Limb (tissue), 2 donors: Measurements from ENCODE around the gene H2BK1.

Experiments
- DNase-seq, 2 donors: peaks; one replicate each; pipeline ENCODE4 v3.0.0-alpha.2; 2016; ENCODE audit errors: extremely low spot score in 2 of 2

H2BK1 gene

DNA sequence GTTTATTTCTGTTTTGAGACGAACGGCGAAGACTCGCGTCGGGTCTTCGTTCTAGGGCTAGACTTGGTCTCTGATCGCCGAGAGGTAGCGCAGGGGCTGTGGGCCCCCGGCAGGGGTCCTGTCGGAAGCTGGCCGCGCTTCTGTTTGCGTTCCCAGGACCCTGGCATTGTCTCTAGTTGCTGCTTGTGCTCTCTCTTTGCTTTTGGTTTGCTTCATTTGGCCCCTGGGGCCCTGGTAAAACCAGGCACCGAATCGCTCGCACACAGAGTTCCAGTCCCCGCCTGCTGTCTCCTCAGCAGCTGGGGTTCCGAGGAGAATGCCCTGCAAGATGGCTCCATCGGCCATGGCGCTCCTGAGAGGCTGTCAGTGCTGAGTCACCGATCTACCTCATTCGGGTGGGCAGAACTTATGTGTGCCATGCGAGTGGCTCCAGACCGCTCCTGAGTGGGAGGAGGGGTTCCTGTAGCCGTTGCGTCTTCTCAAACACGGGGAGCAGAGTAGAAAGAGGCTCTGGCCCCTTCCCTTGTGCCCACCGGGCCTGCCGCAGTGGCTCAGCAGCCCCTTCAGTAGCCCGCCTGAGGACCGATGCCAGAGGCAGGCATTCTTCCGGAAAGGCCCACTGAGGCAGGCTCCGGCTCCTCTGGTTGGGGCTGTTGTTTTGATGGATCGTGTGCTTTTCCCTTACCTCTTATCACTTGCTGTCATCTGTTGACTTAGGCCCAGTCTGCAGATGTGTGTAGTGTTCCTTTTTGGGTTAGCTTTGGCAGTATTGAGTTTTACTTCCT, 22.8 kb upstream of the H2BK1 start:
- no peak for DNase-seq

DNA sequence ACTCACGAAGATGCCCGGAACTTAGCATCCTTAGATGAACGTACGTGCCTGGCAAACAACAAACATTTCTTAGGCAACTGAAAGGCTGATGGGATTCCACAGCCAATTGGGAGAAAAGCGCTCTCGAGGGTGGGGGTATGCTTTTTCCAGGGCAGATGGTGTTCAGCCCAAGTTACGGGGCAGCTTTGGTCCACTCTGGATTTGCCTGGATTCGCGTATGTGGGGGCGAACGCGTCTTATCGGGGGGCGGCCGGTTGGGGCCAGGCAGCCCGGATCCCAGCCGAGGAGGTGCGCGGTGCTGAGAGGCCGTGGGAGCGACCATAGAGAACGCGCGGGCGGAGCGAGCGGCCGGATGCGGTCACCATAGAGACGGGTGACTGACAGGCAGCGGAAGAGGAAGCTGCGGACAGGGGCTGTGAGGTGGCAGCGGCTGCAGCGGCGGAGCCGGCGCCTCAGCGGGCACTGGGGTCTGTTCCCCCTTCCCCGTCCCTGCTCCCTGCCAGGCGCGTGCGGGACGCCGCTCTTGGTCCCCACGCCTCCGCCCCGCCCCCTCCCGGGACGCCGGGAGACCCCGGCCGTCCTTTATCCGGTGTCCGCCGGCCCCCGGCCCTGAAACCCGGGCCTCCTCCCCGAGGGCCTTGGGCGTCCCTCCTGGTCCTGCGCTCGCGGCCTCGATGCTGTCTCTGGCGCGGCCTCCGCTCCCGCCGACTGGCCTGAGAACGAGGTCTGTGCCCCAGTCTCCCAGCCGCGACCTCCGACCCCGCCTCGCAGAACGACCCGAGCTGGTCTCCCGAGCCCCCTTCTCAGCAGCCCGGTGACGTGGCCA, 22.0 kb upstream of the H2BK1 start, which contains the start of gene CHPF2:
TSS of gene CHPF2 (plus strand) at position 393 of the 826 bp plus-strand sequence. CDS start 1,529 bp downstream, outside the sequence.
- DNase-seq: peak; percentile 84 to 91

DNA sequence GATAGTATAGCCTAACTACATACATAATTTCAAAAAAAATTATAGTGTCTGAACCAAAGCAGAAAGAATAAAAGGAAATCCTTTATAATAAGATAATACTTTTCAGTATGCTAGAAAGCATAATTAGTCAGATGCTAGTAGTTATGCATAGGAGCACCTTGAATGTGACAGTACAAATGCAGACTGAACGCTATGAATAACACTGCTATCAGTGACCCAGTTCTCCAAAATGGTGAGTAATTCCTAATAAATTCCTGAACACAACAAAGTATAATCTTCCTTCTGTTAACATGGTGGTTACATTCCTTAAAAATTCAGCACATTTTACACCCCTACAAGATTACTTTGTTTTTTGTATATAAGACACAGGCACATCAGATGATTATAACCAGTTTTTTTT, 20.8 kb upstream of the H2BK1 start:
- no peak for DNase-seq

DNA sequence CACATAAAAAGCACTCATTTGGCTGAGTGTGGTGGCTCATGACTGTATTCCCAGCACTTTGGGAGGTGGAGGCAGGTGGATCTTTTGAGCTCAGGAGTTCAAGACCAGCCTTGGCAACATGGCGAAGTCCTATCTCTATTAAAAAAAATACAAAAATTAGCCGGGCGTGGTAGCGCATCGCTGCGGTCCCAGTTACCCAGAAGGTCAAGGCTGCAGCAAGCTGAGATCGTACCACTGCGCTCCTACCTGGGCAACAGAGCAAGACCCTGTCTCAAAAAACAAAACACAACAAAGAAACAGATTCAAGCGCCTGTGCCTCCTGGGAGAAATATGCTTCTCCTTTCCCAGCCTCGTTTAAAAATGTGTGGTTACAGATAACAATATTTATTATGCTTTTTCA, 19.0 kb upstream of the H2BK1 start:
- DNase-seq: no peak

DNA sequence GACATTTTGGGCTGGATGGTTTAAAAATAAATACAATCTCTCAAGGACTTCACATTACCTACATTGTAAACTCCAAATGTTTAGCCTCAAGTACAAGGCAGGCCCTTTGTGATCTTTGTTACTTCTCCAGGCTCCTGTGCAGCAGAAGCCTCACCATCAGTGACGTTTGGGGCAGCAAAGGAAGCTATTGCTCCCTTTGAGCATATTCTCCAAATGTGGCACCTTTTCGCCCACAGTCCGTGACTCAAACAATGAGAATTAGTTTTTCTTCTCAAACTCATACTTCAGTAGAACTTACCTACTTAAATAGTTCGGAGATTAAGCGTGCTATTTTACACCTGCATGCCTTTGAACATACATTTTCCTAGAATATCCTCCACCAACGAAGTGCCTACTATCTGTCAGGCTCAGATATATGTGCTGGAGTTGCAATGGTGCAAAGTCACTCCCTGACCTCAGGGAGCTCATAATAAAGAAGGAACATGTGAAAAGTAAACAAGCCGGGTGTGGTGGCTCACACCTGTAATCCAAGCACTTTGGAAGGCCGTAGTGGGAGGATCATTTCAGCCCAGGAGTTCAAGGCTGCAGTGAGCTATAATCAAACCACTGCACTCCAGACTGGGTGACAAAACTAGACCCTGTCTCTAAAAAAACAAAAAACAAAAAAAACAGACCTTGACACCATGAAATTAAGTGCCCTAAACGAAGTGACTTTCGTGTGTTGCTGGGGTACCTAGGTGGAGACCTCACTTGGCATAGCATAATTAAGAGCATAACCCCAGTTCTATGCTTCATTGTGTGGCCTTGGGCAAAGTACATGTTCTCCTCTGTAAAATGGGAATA, 18.0 kb upstream of the H2BK1 start:
- no peak for DNase-seq

DNA sequence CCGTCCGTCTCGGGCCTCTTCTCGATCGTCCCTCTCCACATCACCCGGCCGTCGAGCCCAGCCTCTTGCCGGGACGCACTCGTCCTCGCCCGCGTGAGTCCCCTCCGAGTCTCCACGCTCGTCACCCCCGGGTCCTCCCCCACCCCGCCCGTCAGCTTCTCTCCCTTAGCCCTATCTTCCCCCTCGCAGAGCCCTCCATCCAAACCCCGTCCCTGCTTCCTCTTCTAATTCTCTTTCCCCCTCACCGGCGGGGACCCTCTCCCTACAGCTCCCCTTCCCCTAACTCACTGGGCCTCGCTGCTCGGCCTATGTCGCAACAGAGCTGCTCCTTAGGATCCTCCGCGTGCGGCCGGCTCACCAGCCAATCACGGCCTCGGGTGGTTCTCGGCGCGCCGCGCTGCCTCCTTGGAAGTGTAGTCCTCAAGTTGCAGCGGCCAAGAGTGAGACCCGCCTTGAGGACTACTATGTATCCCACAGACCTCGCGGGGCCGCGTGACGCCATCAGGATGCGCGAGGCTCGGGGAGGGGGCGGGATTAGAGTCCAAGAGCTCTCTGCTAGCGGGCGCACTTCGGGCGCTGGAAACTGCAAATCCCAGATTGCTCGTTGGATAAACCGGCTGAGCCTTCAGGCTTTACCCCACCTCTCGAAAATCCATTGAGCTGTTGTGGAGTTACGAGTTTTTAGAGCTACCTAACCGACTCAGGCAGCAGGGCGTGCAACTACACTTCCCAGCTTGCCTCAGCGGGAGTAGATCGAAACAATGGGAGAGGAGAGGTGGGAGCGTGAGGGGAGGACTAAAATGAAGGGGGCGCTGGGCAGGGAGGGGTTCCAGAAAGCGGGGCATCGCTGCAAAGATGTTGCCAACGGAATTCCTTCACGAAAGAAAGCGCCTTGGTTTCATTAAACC, 16.8 kb upstream of the H2BK1 start, which contains the start of gene ABCF2:
TSS of gene ABCF2 (minus strand) at position 331 of the 908 bp plus-strand sequence. CDS start 747 bp downstream, outside the sequence.
- peak; percentile 97 to 100 for DNase-seq

DNA sequence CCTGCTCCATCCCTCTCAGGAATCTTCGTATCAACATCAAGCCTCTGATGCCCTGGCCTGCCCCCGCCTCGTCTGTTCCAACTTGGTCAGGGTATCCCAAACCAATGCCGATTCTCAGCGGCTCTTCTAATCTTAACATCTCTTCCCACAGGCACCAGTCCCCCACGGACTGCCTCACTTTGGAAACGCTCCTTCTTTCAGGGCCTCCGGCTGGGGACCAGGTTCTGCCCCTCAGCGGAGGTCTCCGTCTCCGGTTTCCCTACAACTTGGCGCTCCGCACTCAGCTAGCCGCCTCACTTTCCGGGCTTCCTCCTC, 16.2 kb upstream of the H2BK1 start:
- no peak for DNase-seq

DNA sequence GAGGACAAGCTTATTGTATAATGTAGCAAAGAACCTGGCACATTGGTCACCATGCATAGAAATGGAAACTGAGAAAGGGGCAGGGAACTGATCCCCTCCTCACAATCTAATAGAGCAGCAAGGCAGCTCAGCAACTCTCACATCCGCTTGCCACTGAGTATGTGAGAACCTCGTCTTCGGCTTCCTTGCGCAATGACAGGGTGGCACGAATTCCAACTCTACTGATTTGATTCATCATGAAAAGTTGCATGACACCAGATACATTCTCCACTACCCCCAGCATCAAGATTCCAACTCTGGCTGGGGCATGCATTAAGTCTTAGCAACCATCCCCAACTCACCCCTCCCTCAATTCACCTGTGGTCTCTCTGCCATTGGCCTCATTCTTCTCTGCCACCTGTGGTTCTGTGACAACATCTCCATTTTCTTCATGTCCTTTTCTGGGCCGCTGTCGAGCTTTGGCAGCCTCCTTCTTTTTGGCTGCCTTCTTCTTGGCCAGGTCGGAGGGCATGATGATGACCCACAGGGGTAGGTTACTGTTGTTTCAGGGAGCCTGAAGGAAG, 15.7 kb upstream of the H2BK1 start:
- DNase-seq: no peak

DNA sequence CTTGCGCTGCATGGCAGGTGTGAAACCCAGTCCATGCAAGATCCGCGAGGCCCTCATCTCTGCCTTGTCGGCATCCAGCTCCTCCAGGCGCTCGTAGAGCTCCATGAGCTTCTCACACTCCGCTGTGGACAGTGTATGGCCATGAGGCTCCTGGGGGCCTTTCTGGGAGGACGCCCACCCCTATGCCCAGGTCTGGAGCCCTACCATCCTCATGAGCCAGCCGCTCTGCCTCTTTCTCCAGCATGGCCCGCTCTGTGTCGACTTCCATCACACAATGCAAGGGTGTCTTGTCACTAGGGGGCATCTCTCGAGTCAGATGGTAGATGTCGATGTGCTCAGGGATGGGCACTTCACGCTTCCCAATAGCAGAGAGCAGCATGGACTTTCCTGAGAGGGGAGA, 13.4 kb upstream of the H2BK1 start:
- no peak for DNase-seq

DNA sequence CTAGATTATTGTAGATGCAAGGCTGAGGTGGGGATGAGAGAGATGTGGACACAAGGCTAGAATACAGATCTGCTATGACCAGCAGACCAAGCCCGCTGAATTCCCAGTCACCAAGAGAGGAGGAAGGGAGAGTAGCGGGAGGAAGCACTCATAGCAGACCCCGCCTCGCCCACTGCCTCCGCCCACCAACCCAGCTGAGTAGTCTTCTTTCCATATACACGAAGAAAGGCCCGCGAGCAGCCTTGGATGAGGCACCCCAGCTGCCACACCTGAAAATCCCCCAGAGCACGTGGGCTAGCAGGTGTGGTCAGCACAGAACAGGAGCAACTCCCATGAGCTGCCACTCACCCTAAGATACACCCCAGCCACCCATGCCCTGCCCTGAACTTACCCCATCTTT, 7.9 kb upstream of the H2BK1 start:
- no peak for DNase-seq

DNA sequence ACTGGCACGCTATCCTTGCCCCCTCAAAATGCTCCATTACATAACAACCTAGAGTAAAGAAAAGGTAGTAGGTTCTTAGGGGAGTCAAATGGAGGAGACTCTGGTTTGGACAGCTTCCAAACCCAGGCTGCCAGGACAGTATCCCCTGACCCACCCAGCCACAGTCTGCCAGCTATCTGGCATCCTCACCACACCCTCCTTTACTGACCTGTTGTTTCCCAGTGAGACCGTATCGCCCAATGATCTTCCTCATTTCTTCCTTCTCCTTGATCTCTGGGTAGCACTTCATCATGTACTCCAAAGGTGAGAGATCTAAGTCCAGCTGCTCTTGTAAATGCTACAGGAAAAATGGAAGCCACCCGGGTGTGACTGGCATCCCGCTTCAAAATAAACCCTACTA, 5.1 kb upstream of the H2BK1 start:
- DNase-seq: no peak

DNA sequence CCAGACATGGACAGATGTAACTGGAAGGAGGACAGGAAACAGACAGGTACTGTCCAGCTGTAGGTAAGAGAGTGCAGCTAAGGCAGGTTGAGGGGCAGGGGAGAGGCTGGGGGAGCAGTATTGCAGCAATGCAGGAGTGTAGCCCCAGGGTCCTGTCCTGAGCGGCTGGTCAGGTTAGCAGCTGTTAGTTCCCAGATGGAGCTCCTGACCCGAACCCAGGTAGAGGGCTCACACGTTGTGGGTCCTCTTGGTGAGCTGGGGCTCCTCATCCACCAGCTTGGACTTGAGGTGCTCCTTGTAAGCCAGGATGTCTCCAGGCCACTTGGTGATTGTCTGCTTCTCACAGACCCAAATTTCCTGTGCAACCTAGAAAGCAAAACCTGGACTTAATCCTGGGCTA, 3.5 kb upstream of the H2BK1 start:
- no peak for DNase-seq

DNA sequence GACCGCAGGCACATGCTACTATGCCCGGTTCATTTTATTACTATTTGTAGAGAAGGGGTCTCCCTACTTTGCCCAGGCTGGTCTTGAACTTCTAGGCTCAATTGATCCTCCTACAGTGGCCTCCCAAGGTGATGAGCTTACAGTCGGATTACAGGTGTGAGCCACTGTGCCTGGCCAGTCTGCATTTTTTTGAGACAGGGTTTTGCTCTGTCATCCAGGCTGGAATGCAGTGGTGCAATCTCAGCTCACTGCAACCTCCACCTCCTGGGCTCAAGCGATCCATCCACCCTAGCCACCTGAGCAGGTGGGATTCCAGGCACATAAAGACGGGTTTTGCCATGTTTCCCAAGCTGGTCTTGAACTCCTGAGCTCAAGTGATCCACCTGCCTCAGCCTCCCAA, 2.3 kb upstream of the H2BK1 start:
- no peak for DNase-seq

DNA sequence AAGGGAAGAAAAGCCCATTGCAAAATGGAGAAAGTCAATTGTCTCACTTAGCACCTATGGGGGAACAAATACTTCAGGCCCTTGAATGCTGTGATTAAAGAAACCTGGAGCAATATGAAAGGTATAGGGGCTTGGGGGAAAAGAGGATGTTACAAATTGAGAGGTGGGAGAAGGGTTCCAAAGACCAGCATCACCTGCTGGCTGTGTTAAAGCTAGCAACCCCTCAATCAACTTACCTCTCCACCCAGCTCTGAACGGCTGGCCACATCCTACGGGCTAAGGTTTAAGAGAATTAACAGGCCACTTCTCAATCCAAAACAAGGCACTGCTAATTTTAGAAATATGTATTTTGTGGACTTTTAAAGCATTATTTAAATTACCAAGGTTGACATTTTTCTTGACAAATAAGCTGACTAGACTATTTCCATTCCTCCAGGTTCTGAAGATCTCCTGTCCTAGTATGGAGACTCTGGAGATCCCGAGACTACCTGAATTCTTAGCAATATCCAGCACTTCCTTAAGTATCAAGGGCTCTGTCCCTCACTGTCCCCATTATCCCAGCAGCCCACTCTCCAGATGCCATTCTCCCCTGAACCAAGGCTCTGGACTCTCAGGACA, 976 bp upstream of the H2BK1 start:
- DNase-seq: no peak

DNA sequence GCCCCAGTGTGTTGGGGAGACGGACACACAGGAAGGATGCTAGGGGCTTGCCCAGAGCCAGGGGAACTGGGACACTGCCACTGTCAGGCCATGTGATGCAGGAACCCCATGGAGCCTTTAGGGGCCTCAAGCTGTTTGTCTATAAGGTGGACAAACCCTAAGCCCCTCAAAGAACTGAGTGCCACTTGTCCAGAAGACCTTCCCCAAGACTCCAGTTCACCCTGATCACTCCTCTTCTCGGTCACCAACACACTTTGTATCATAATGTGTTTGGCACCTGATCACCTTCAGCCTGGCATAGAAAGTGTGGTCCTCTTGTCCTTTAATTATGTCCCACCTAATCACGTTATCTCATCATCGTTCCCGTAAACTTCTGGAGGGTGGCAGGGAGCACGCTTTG, 700 bp downstream of the H2BK1 start:
- no peak for DNase-seq

DNA sequence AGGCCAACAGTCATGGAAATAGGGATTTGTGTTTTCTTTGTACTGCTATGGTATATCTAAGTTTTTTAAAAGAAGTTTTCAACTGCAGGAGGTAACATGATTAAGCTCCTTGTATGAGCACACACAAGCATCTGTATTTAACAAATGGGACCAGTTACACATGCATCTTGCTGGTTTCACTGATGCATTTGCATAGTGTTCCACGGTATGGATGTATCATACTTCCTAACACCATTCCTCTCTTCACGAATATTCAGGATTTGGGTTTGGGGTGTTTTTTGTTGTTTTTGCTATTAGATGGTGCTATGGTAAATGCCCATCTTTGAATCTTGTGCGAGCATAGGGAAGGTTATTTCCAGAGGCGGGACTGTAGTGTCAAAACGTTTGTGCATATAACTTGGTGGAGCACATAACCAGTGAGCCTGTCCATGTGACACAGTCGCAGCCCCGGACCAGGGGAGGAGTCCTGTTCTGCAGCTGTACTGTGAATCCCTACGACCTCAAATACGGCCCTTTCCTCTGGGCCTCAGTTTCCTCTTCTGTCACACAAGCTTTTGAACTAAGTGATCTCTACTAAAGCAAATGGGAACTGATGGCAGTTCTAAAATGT, 1.9 kb downstream of the H2BK1 start:
- DNase-seq: no peak

DNA sequence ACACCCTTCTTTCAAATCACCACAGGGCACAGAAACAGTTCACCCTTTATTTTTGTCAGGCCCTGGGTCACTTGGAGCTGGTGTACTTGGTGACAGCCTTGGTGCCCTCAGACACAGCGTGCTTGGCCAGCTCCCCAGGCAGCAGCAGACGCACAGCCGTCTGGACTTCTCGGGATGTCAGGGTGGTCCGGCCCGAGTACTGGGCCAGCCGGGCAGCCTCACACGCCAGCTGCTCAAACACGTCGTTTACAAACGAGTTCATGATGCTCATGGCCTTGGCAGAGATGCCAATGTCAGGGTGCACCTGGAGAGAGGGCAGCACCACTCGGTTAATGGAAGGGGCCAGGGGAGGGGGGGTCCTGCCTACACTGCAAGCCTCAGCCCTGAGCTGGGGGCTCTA, 2.5 kb downstream of the H2BK1 start:
- DNase-seq: no peak

DNA sequence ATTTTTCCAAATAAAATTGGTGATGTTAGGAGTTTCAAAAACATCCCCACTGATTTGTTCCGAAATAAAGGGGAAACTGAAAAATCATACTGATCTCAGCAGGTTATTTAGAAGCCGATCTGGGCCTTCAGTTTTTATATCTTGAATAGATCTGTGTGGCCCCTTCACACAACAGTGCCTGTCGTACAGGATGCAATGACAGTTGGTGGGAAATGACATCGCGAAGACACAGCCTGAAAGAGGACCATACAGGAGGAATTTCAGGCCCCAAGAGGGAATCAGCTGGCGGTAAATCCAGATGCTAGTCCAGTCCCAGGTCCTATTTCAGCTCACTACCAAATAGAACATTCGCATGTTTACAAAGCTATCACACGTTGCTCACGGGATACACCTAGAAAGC, 3.0 kb downstream of the H2BK1 start:
- no peak for DNase-seq

DNA sequence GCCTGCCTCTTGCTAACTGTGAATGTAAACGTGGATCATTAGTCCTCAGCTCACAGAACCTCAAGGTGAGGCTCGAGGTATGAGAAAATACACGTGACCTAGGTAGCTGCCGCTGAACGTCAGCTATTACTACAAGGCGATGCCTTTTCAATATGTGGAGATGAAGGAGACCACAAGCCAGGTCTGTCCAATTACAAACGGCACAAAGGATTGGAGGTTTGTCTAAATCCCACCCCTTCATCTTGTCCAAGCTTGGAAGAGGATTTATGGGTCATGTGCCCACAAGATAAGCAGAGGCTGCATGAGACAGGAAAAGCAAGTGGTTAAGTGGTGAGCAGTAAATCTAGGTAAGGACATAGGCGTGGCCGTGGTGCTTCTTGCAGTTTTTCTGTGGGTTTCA, 3.4 kb downstream of the H2BK1 start:
- no peak for DNase-seq

DNA sequence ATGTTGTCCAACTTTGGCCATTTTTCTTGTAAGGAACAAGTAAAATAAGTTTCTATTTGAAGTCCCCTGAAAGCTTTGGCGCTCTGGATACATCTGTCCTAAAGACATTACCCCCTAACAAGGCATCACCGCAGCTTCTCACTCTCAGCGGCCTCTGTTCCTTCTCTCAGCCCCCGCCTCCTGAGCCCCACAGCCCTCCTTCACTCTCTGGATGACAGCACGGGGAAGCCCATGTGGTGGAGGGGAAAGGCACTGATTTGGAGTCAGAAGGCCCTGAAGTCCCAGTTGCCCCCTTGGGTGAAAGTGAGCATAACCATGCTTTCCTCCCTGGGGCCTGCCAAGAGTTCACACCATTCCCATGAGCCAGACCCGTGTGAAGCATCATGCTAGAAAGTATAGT, 4.6 kb downstream of the H2BK1 start:
- no peak for DNase-seq
